PC-9 (cell line): ENCODE measurements around the gene MYPN. TPM values are rescaled to one million over a fixed set of nuclear protein-coding genes. Genes with fewer than 3 reads are reported as not detected.

Experiments used
- BruUV-seq: library from RNA; stranded (reverse); fragments of 400-500 nt; replicated peaks from 2 replicates; lab custom pipeline; 2021; lab: Mats Ljungman, UMichigan
- CTCF ChIA-PET: fragments of 300-600 bp; sonication (Branson Sonifier 250); formaldehyde crosslinking; loops from one replicate; lab custom pipeline; 2022; ENCODE audit warnings: antibody characterized with exemption; lab: Charles Lee
- POLR2A ChIA-PET: fragments of 300-600 bp; sonication (Branson Sonifier 250); formaldehyde crosslinking; loops from one replicate; lab custom pipeline; 2022; ENCODE audit warnings: antibody characterized with exemption; ENCODE audit not compliant: unreplicated experiment; lab: Charles Lee
- DNase-seq, 2 experiments: peaks; one replicate each; pipeline versions ENCODE4 v3.0.0 to v3.0.0-alpha.2; 2015 to 2022; ENCODE audit warnings: mixed read lengths in 1 of 2
- H2AFZ ChIP-seq: fragments of 200-600 bp; sonication (generic); 2 replicates; pipeline ENCODE4 v1.8.1; 2017; ENCODE audit warnings: antibody characterized with exemption
- H3F3A ChIP-seq: fragments of 200-600 bp; sonication (generic); 2 replicates; pipeline ENCODE4 v1.8.1; 2017; ENCODE audit warnings: antibody characterized with exemption, mild to moderate bottlenecking, low read depth; ENCODE audit not compliant: insufficient read depth
- H3K27ac ChIP-seq: fragments of 200-600 bp; sonication (generic); 2 replicates; pipeline ENCODE4 v1.6.1; 2016; ENCODE audit warnings: mixed run types
- H3K27me3 ChIP-seq: fragments of 200-600 bp; sonication (generic); 2 replicates; pipeline ENCODE4 v1.6.1; 2016; ENCODE audit warnings: low read depth, mixed run types; ENCODE audit not compliant: insufficient read depth
- H3K36me3 ChIP-seq: fragments of 200-600 bp; sonication (generic); 2 replicates; pipeline ENCODE4 v1.6.1; 2016; ENCODE audit warnings: low read depth, mixed run types
- H3K4me1 ChIP-seq: fragments of 200-600 bp; sonication (generic); replicated peaks from 2 replicates; pipeline ENCODE4 v1.6.1; 2016; ENCODE audit warnings: mixed run types; ENCODE audit not compliant: insufficient read depth
- H3K4me2 ChIP-seq: fragments of 200-600 bp; sonication (generic); 2 replicates; pipeline ENCODE4 v1.6.1; 2017; ENCODE audit warnings: mixed run types
- H3K4me3 ChIP-seq: fragments of 200-600 bp; sonication (generic); 2 replicates; pipeline ENCODE4 v1.6.1; 2016; ENCODE audit warnings: mixed run types
- H3K79me2 ChIP-seq: fragments of 200-600 bp; sonication (generic); 2 replicates; pipeline ENCODE4 v1.6.1; 2017; ENCODE audit warnings: low read depth, mixed run types
- H3K9me2 ChIP-seq: fragments of 200-600 bp; sonication (generic); 2 replicates; pipeline ENCODE4 v1.8.1; 2017; ENCODE audit warnings: mild to moderate bottlenecking; ENCODE audit not compliant: insufficient read depth
- H3K9me3 ChIP-seq: fragments of 200-600 bp; sonication (generic); 2 replicates; pipeline ENCODE4 v1.8.1; 2016; ENCODE audit warnings: low read depth; ENCODE audit not compliant: insufficient read depth
- H4K20me1 ChIP-seq: fragments of 200-600 bp; sonication (generic); 2 replicates; pipeline ENCODE4 v1.8.1; 2017; ENCODE audit not compliant: insufficient read depth
- CTCF ChIP-seq: fragments of 200-600 bp; sonication (generic); conservative IDR thresholded peaks from 2 replicates; pipeline ENCODE4 v1.6.1; 2017; ENCODE audit warnings: mixed run types, antibody characterized with exemption, mild to moderate bottlenecking, moderate library complexity
- EZH2 ChIP-seq: fragments of 200-600 bp; sonication (generic); IDR thresholded peaks from 2 replicates; pipeline ENCODE4 v1.8.0; 2017; ENCODE audit warnings: antibody characterized with exemption, low read depth
- intact Hi-C: fragments of 100-400 bp; cut with micrococcal nuclease; formaldehyde crosslinking; loops from one replicate; pipeline ENCODE4 v1.10.0; 2022; ENCODE audit not compliant: unreplicated experiment
- total RNA-seq: library from RNA; stranded (reverse); gene quantifications from 2 replicates; pipeline ENCODE4 v1.2.3, GENCODE V29; 2021

MYPN gene
- total RNA-seq, 1 experiment from 2014 or later, result 3.9 TPM

- H3K36me3 ChIP-seq, result peaks cover 25% of the 10 kb centered on the region
- no peaks in the 10 kb centered on the region for H4K20me1 ChIP-seq
- intact Hi-C loops, result no loop called here
- ChIA-PET CTCF (no interaction called here), POLR2A (no interaction called here)
- no peak overlapping the region for H3K27ac ChIP-seq
- peaks cover 10% of the 10 kb centered on the region for H3K4me1 ChIP-seq
- H2AFZ ChIP-seq, result no peak overlapping the region
- DNase-seq, result no peak
- H3K79me2 ChIP-seq, result no peaks in the 10 kb centered on the region; the same call in 1 of the 2 replicates
- peaks cover 29% of the 10 kb centered on the region; the same call in 1 of the 2 replicates for H3F3A ChIP-seq
- no peaks in the 10 kb centered on the region for H3K9me2 ChIP-seq
- no peak overlapping the region for H3K4me2 ChIP-seq
- no peaks in the 10 kb centered on the region for H3K9me3 ChIP-seq
- TF ChIP-seq EZH2 (no peak), CTCF (no peak)
- no peak overlapping the region for H3K4me3 ChIP-seq
- no TSS peak for BruUV-seq
- H3K27me3 ChIP-seq, result no peaks in the 10 kb centered on the region
These were observed 739 bp downstream of the MYPN start for GRCh38 chr10:68110027-68110426.

- H4K20me1 ChIP-seq, result no peaks in the 10 kb centered on the region
- H3K4me1 ChIP-seq, result no peaks in the 10 kb centered on the region
- H3K27ac ChIP-seq, result no peak overlapping the region
- 0 out of 2 replicates have a peak, but pooled peaks cover 12% of the 10 kb centered on the region for H3K36me3 ChIP-seq
- no peak overlapping the region for H2AFZ ChIP-seq
- H3K4me2 ChIP-seq, result no peak overlapping the region
- peaks cover 24% of the 10 kb centered on the region; the same call in 1 of the 2 replicates for H3F3A ChIP-seq
- H3K4me3 ChIP-seq, result no peak overlapping the region
- ChIA-PET CTCF (no interaction called here), POLR2A (interaction anchor here (0.5 kb wide), 1 partner anchor 15 kb away, joined by 3 read pairs; no protein-coding TSS in a partner anchor)
- H3K27me3 ChIP-seq, result no peaks in the 10 kb centered on the region
- H3K9me3 ChIP-seq, result no peaks in the 10 kb centered on the region
- intact Hi-C loops, result no loop called here
- no peaks in the 10 kb centered on the region; the same call in 1 of the 2 replicates for H3K79me2 ChIP-seq
- no peaks in the 10 kb centered on the region for H3K9me2 ChIP-seq
- TF ChIP-seq CTCF (no peak), EZH2 (no peak)
- no peak for DNase-seq
- BruUV-seq, result no TSS peak
These were observed 2.3 kb downstream of the MYPN start for GRCh38 chr10:68111584-68111983.

- H3K4me3 ChIP-seq, result no peak overlapping the region
- no TSS peak for BruUV-seq
These were observed 3.5 kb downstream of the MYPN start for GRCh38 chr10:68112837-68113236.

More at GRCh38 chr10:68112837-68113236, 3.5 kb downstream of the MYPN start:
- CTCF ChIA-PET, result no interaction called here
- intact Hi-C loops, result no loop called here
- H3K36me3 ChIP-seq, result 0 out of 2 replicates have a peak, but pooled peaks cover 10% of the 10 kb centered on the region
- no peak for DNase-seq
- POLR2A ChIA-PET, result interaction anchor here (0.6 kb wide), 1 partner anchor 27 kb away, joined by 10 read pairs; no protein-coding TSS in a partner anchor
- H3K4me1 ChIP-seq, result no peaks in the 10 kb centered on the region
- H3K27ac ChIP-seq, result no peak overlapping the region
- no peak overlapping the region for H2AFZ ChIP-seq
- H3K27me3 ChIP-seq, result no peaks in the 10 kb centered on the region
- no peak for TF ChIP-seq CTCF
- TF ChIP-seq EZH2, result no peak
- H4K20me1 ChIP-seq, result no peaks in the 10 kb centered on the region
- no peaks in the 10 kb centered on the region for H3K9me3 ChIP-seq
- no peak overlapping the region for H3K4me2 ChIP-seq
- H3F3A ChIP-seq, result peaks cover 24% of the 10 kb centered on the region; the same call in 1 of the 2 replicates
- H3K9me2 ChIP-seq, result no peaks in the 10 kb centered on the region
- no peaks in the 10 kb centered on the region for H3K79me2 ChIP-seq
